ENCODE data around the gene PEX14. TPM values are rescaled to one million over a fixed set of nuclear protein-coding genes. Genes with fewer than 3 reads are reported as not detected.

The PEX14 gene
- polyA plus RNA-seq, 1 donor (not counting 4 experiments of a cell fraction or from before 2014, with no cell fraction given) = 8.4 TPM

DNA sequence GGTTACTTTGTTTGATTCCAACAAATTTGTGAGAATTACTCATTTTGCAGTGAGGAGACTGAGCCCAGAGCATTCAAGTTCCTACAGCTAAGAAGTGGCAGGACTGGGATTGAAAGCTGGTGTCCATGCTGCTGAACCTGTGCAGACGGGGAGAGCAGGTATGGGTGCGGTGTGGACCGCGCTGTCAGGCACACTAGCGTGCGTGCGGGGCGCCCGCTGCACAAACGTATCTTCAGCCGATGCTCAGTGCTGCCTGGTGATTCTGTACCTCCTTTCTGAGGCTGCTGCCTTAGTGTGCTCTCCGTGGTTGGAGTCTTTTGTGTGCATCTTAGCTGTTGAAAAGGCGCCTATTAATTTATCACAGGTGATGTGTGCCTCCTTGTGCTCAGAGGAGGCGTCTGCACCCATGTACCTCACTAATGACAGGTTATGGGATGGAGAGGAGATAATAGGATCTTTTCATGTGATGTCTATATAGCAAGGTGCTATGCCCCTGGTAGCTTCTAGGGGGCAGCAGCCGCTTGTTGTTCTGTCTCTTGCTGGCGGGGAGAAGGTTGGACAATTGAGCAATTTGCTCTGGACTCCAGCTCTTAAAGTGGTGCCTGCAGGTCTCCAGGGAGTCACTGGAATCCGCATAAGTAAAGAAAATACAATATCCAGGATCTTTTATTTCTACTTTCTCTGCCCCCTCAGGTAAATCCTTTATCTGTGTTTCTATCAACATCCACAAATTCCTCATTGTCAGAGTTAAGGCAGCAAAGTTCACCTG, 32.5 kb downstream of the PEX14 start:
- H4K20me1 ChIP-seq (ENCODE audit: control insufficient read depth, extremely low read depth, insufficient read depth, low read length) = peaks cover 3% of the 10 kb centered on the region
- no peak overlapping the region for H3K4me2 ChIP-seq (ENCODE audit: control insufficient read depth, extremely low read depth, insufficient read depth, low read depth, low read length)
- H3K9me3 ChIP-seq (ENCODE audit: control insufficient read depth, low read depth, low read length) = no peaks in the 10 kb centered on the region
- peaks cover 50% of the 10 kb centered on the region for H3K79me2 ChIP-seq (ENCODE audit: control insufficient read depth, insufficient read depth, low read length)
- peaks cover 2% of the 10 kb centered on the region for H3K9me1 ChIP-seq (ENCODE audit: control insufficient read depth, extremely low read depth, insufficient read depth, low read length)
- FAIRE-seq (peak; percentile 84), DNase-seq (ENCODE audit: low read depth, low spot score) (no peak)
- H3K9ac ChIP-seq (ENCODE audit: control insufficient read depth, extremely low read depth, insufficient read depth, low read length) = no peak overlapping the region
- no peak overlapping the region for H3K27ac ChIP-seq (ENCODE audit: control insufficient read depth, insufficient read depth, low read length)
- TF ChIP-seq, protein P1, sequence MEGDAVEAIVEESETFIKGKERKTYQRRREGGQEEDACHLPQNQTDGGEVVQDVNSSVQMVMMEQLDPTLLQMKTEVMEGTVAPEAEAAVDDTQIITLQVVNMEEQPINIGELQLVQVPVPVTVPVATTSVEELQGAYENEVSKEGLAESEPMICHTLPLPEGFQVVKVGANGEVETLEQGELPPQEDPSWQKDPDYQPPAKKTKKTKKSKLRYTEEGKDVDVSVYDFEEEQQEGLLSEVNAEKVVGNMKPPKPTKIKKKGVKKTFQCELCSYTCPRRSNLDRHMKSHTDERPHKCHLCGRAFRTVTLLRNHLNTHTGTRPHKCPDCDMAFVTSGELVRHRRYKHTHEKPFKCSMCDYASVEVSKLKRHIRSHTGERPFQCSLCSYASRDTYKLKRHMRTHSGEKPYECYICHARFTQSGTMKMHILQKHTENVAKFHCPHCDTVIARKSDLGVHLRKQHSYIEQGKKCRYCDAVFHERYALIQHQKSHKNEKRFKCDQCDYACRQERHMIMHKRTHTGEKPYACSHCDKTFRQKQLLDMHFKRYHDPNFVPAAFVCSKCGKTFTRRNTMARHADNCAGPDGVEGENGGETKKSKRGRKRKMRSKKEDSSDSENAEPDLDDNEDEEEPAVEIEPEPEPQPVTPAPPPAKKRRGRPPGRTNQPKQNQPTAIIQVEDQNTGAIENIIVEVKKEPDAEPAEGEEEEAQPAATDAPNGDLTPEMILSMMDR (optimal IDR thresholded peaks at IDR 0.05 in 1 of 3, IDR thresholded peaks at IDR 0.05 in 1 of 3, conservative IDR thresholded peaks at IDR 0.05 in 1 of 3; ENCODE audit: extremely low read depth in 1 of 3, insufficient read depth in 2 of 3, low read length in 3 of 3) = peak; percentile 84 to 98 (median 85)
- TF ChIP-seq EZH2 (IDR thresholded peaks at IDR 0.05; ENCODE audit: low read length) = no peak
- no peaks in the 10 kb centered on the region for H3K27me3 ChIP-seq (ENCODE audit: control insufficient read depth, extremely low read depth, insufficient read depth, low read length)
- no peak overlapping the region for H2AFZ ChIP-seq (ENCODE audit: control insufficient read depth, low read length)
- no peak overlapping the region for H3K4me3 ChIP-seq (ENCODE audit: control insufficient read depth in 2 of 3, extremely low read depth in 1 of 3, insufficient read depth in 2 of 3, low read depth in 1 of 3, low read length in 3 of 3)
- dilution Hi-C loops (cut with MboI; ENCODE audit: extremely low pct_ligation_motif_present, low sequenced_read_pairs) = no loop called here
- no peaks in the 10 kb centered on the region for H3K36me3 ChIP-seq (ENCODE audit: control insufficient read depth in 2 of 2, extremely low read depth in 1 of 2, insufficient read depth in 2 of 2, low read length in 2 of 2)
- H3K4me1 ChIP-seq (ENCODE audit: control insufficient read depth, extremely low read depth, insufficient read depth, low read length) = peaks cover 29% of the 10 kb centered on the region

DNA sequence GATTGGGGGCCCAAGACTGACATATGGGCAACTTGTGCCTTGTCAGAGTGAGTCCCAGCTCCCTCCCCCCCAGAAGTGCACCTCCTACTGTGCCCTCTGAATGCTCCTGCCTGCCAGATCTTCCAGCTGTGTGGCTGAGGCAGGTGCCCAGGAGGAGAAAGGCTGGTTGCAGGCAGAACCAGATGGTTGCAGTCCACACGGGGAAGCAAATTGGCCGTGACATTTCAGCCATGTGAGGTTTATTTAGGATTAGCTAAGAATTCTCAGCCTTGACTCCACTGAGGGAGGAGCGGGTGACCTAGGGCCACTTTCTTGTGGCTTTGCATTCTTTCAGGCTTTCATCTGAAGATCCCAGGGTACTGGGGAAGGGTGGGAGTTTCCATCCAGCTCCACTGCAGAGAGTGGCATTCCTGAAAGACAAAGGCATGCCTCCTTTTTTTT, 33.8 kb downstream of the PEX14 start:
- peaks cover 2% of the 10 kb centered on the region for H3K9me1 ChIP-seq (ENCODE audit: control insufficient read depth, extremely low read depth, insufficient read depth, low read length)
- no peaks in the 10 kb centered on the region for H3K27me3 ChIP-seq (ENCODE audit: control insufficient read depth, extremely low read depth, insufficient read depth, low read length)
- FAIRE-seq = no peak
- no peak for DNase-seq (ENCODE audit: low read depth, low spot score)
- peaks cover 3% of the 10 kb centered on the region for H4K20me1 ChIP-seq (ENCODE audit: control insufficient read depth, extremely low read depth, insufficient read depth, low read length)
- H3K9ac ChIP-seq (ENCODE audit: control insufficient read depth, extremely low read depth, insufficient read depth, low read length) = no peak overlapping the region
- dilution Hi-C loops (cut with MboI; ENCODE audit: extremely low pct_ligation_motif_present, low sequenced_read_pairs) = no loop called here
- H3K9me3 ChIP-seq (ENCODE audit: control insufficient read depth, low read depth, low read length) = no peaks in the 10 kb centered on the region
- H3K4me3 ChIP-seq (ENCODE audit: control insufficient read depth in 2 of 3, extremely low read depth in 1 of 3, insufficient read depth in 2 of 3, low read depth in 1 of 3, low read length in 3 of 3) = no peak overlapping the region
- no peak overlapping the region for H2AFZ ChIP-seq (ENCODE audit: control insufficient read depth, low read length)
- H3K79me2 ChIP-seq (ENCODE audit: control insufficient read depth, insufficient read depth, low read length) = peaks cover 58% of the 10 kb centered on the region
- H3K36me3 ChIP-seq (ENCODE audit: control insufficient read depth in 2 of 2, extremely low read depth in 1 of 2, insufficient read depth in 2 of 2, low read length in 2 of 2) = no peaks in the 10 kb centered on the region
- H3K27ac ChIP-seq (ENCODE audit: control insufficient read depth, insufficient read depth, low read length) = no peak overlapping the region
- no peak overlapping the region for H3K4me2 ChIP-seq (ENCODE audit: control insufficient read depth, extremely low read depth, insufficient read depth, low read depth, low read length)
- H3K4me1 ChIP-seq (ENCODE audit: control insufficient read depth, extremely low read depth, insufficient read depth, low read length) = peaks cover 29% of the 10 kb centered on the region
- TF ChIP-seq EZH2 (IDR thresholded peaks at IDR 0.05; ENCODE audit: low read length) = no peak
- TF ChIP-seq, protein P1 (optimal IDR thresholded peaks at IDR 0.05 in 1 of 3, IDR thresholded peaks at IDR 0.05 in 1 of 3, conservative IDR thresholded peaks at IDR 0.05 in 1 of 3; ENCODE audit: extremely low read depth in 1 of 3, insufficient read depth in 2 of 3, low read length in 3 of 3) = no peak

Measured in keratinocyte (primary cell).